ENCODE data around the gene GPRC5D.

The GPRC5D gene

GRCh38 chr12:12912711-12913110 lies 39.3 kb downstream of the GPRC5D start:
- Mint-ChIP-seq H3K27ac (no peak overlapping the region), H3K4me1 (ENCODE audit: low read depth) (peaks cover 25% of the 10 kb centered on the region), H3K4me3 (no peak overlapping the region), H3K27me3 (peaks cover 6% of the 10 kb centered on the region), H3K9me3 (ENCODE audit: low read depth) (no peaks in the 10 kb centered on the region), H3K36me3 (no peaks in the 10 kb centered on the region)

DNA sequence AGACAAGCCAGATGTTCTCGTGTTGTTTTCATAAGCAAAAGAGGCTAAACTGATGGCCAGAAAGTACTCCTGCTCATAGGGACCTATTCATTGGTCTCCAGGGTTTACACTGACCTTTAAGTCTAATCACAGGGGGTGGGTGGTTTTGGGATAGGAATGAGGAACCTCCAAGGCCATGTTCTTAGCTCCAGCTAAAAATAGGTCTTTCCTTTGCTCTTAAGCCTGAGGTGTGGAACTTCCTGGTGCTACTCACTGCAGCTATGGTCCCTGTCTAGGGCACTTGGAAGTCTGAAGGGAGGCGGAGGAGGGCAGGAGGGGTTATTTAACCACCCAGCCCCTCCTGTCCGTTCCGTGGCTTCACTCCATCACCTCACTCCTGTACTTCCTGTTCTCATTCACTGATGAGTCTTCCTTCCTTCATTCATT lies 42.0 kb downstream of the GPRC5D start:
- no peaks in the 10 kb centered on the region for H3K9me3 Mint-ChIP-seq (ENCODE audit: low read depth)
- no peaks in the 10 kb centered on the region for H3K27me3 Mint-ChIP-seq
- peaks cover 17% of the 10 kb centered on the region for H3K4me1 Mint-ChIP-seq (ENCODE audit: low read depth)
- H3K36me3 Mint-ChIP-seq = no peaks in the 10 kb centered on the region
- peak overlapping the region; percentile 10 for H3K27ac Mint-ChIP-seq
- no peak overlapping the region for H3K4me3 Mint-ChIP-seq

DNA sequence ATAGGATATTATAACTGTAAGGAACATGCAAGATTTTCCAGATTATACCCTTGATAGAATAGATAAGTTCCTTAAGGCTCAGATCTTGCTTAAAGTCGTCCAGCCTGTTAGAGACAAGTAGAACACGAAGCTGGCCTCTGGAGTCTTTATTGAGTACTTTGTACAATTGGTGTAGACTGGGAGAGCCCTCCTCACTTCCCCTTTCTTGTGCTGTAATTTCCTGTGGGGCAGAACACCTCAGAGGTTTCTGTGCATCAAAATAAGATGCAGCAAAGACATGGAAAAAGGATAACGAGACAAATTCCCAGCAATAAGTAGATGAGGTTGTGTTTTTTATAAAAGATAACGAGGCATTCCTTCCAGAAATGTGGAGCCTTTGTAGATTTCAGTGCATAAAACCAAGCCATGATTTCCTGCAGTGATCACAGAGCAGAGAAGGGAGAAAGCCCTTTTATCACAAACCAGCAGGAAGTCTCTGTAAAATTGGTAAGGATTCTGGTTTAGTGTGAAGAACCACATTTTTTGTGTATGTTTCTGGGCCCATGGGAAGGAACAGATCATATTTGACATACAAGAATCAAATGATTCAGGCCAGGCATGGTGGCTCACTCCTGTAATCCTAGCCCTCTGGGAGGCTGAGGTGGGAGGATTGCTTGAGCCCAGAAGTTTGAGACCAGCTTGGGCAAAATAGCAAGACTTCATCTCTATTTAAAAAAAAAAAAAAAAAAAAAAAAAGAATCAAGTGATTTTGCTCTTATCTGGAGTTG lies 42.6 kb downstream of the GPRC5D start:
- Mint-ChIP-seq H3K9me3 (ENCODE audit: low read depth) (no peaks in the 10 kb centered on the region), H3K27ac (no peak overlapping the region), H3K36me3 (no peaks in the 10 kb centered on the region), H3K4me3 (no peak overlapping the region), H3K4me1 (ENCODE audit: low read depth) (peaks cover 17% of the 10 kb centered on the region), H3K27me3 (peaks cover under 1% of the 10 kb centered on the region)

- Mint-ChIP-seq H3K27me3 (peaks cover 3% of the 10 kb centered on the region), H3K27ac (no peak overlapping the region), H3K4me3 (no peak overlapping the region), H3K9me3 (ENCODE audit: low read depth) (no peaks in the 10 kb centered on the region), H3K36me3 (no peaks in the 10 kb centered on the region), H3K4me1 (ENCODE audit: low read depth) (peaks cover 19% of the 10 kb centered on the region)
Measured at GRCh38 chr12:12908711-12909110, 43.3 kb downstream of the GPRC5D start.

DNA sequence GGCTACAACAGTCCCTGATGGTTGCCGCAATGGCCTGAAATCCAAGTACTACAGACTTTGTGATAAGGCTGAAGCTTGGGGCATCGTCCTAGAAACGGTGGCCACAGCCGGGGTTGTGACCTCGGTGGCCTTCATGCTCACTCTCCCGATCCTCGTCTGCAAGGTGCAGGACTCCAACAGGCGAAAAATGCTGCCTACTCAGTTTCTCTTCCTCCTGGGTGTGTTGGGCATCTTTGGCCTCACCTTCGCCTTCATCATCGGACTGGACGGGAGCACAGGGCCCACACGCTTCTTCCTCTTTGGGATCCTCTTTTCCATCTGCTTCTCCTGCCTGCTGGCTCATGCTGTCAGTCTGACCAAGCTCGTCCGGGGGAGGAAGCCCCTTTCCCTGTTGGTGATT lies 43.7 kb downstream of the GPRC5D start:
- Mint-ChIP-seq H3K9me3 (ENCODE audit: low read depth) (no peaks in the 10 kb centered on the region), H3K36me3 (no peaks in the 10 kb centered on the region), H3K4me1 (ENCODE audit: low read depth) (peaks cover 19% of the 10 kb centered on the region), H3K4me3 (no peak overlapping the region), H3K27me3 (peaks cover 3% of the 10 kb centered on the region), H3K27ac (no peak overlapping the region)

- Mint-ChIP-seq H3K4me1 (ENCODE audit: low read depth) (peaks cover 19% of the 10 kb centered on the region), H3K27ac (no peak overlapping the region), H3K36me3 (no peaks in the 10 kb centered on the region), H3K27me3 (peaks cover 3% of the 10 kb centered on the region), H3K4me3 (no peak overlapping the region), H3K9me3 (ENCODE audit: low read depth) (no peaks in the 10 kb centered on the region)
Measured at GRCh38 chr12:12907552-12907951, 44.4 kb downstream of the GPRC5D start.

DNA sequence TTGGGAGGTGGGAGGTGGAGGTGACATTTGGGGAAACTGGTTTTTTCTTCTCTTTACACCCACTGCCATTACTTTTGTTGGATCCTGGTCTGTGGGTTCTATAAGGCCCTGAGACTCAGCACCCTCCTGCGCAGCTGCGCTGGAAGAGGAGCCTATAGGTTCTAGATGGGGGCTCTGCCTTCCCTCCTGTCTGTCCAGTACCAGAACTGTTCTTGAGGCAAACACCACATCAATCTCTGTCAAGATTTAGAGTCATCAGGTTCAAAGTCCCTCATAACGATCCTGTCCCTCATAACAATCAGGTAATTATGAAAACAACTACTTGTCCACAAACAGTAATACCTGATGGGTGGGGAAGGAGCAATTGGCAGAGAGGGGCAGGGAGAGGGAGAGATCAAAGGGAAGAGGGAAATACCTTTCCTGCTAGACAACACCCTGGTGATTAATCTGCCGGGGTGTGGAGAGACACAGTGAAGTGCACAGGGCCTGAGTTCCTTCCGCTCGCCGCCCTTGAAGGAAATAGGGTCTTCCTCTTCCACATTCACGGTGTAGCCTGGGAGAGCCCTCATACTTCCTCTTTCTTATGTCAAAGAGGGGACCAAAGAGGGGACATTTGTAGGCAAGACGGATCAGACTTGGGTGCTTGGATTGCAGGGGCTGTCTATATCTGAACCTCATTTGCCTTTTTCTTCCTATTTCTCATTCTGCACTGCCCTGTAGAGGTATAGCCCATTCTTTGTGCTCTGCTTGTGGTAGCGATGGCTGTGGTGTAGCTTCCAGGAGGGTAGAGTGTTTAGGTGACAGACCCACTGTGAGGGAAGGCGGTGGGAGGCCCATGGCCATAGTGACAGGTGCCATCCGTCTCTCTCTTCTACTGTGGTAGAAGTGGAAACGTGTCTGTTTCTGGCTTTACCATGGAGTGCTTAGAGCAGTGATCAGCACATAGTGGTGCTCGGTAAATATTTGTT lies 48.0 kb downstream of the GPRC5D start:
- Mint-ChIP-seq H3K27me3 (peaks cover 4% of the 10 kb centered on the region), H3K4me1 (ENCODE audit: low read depth) (peaks cover 8% of the 10 kb centered on the region), H3K9me3 (ENCODE audit: low read depth) (no peaks in the 10 kb centered on the region), H3K27ac (no peak overlapping the region), H3K4me3 (no peak overlapping the region), H3K36me3 (no peaks in the 10 kb centered on the region)

- Mint-ChIP-seq H3K27ac (no peak overlapping the region), H3K4me1 (ENCODE audit: low read depth) (peaks cover 8% of the 10 kb centered on the region), H3K36me3 (no peaks in the 10 kb centered on the region), H3K4me3 (no peak overlapping the region), H3K9me3 (ENCODE audit: low read depth) (no peaks in the 10 kb centered on the region), H3K27me3 (peaks cover 6% of the 10 kb centered on the region)
Measured at GRCh38 chr12:12902036-12902435, 49.9 kb downstream of the GPRC5D start.

- H3K27ac Mint-ChIP-seq = no peak overlapping the region
- H3K9me3 Mint-ChIP-seq (ENCODE audit: low read depth) = no peaks in the 10 kb centered on the region
- H3K36me3 Mint-ChIP-seq = no peaks in the 10 kb centered on the region
- peaks cover 8% of the 10 kb centered on the region for H3K4me1 Mint-ChIP-seq (ENCODE audit: low read depth)
- peaks cover 6% of the 10 kb centered on the region for H3K27me3 Mint-ChIP-seq
- H3K4me3 Mint-ChIP-seq = no peak overlapping the region
Measured at GRCh38 chr12:12901158-12901791, 50.7 kb downstream of the GPRC5D start.

DNA sequence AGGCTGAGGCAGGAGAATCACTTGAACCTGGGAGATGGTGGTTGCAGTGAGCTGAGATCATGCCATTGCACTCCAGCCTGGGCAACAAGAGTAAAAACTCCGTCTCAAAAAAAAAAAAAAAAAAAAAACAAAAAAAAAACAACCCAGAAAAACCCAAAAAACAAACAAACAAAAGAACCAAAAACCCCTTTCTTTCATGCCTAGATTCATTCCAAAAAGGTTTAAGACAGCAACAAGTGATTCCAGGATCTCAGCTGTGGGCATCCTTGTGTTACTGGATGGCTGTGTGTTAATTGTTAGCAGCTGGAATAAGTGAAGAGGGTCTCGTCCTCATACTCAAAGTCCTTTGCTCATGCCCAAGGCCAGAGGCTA lies 51.2 kb downstream of the GPRC5D start:
- H3K4me3 Mint-ChIP-seq = no peak overlapping the region
- H3K4me1 Mint-ChIP-seq (ENCODE audit: low read depth) = peaks cover 8% of the 10 kb centered on the region
- peaks cover 8% of the 10 kb centered on the region for H3K27me3 Mint-ChIP-seq
- H3K27ac Mint-ChIP-seq = no peak overlapping the region
- H3K9me3 Mint-ChIP-seq (ENCODE audit: low read depth) = no peaks in the 10 kb centered on the region
- no peaks in the 10 kb centered on the region for H3K36me3 Mint-ChIP-seq

DNA sequence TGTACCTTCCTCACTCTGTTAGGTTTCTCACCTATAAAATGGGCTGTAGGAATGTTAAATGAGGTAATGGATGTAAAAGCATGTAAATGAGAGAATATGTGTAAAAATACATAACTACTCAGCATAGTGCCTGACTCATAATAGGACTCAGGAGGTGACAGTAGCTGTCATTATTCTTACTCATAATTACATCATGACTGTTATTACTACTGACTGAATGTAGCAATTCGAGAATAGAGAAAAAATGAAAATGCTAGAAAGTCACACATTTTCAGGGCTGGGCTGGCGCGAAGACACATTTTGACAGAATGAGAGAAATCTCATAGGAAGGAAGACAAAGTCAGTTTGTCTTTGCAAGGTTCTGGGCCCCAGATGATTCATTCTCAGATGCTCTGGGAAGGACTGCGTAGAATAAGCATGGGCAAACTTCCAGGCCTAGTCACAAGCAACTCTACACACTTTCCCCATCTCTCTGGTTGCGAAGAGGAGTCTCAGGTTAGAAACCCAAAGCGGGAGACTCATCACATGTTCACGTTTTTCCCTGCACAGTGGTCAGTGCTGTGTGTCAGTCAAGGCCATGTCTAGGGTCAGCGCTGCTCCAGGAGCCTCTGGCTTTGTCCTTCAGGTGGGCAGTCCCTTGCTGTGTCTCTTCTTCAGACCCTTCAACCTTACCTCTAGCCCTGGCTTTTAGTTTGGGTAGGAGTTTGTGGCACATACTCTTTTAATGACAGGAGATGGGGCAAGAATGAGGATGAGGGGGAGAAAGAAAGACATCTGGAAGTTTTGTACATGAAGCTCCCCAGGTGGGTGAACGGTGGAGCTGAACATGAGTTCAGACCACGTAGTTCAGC lies 52.2 kb downstream of the GPRC5D start:
- H3K27ac Mint-ChIP-seq = peak overlapping the region; percentile 70
- H3K27me3 Mint-ChIP-seq = peaks cover 11% of the 10 kb centered on the region
- peaks cover 3% of the 10 kb centered on the region for H3K36me3 Mint-ChIP-seq
- H3K4me1 Mint-ChIP-seq (ENCODE audit: low read depth) = peaks cover 8% of the 10 kb centered on the region
- H3K9me3 Mint-ChIP-seq (ENCODE audit: low read depth) = no peaks in the 10 kb centered on the region
- no peak overlapping the region for H3K4me3 Mint-ChIP-seq

DNA sequence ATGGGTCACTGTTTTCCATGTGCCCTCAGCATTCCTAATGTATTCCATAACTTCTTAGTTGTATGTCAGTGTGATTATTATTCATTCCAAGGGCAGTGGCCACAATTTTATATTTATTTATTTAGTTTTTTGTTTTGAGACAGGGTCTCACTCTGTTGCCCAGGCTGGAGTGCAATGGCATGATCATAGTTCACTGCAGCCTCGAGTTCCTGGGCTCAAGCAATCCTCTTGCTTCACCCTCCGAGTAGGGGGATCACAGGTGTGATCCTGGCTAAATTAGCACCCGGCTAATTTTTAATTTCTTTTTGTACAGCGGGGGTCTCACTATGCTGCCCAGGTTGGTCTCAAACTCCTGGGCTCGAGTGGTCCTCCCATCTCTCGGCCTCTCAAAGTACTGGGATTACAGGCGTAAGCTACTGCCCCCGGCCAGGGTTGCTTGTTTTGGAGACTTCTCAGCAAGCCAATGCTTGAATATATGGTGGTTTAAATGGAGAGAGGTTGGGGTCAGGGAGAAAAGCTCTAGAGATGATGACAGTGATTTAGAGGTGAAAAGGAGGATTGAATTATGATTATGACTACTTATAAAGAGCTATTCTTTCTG lies 53.0 kb downstream of the GPRC5D start:
- Mint-ChIP-seq H3K36me3 (peaks cover 3% of the 10 kb centered on the region), H3K27me3 (peaks cover 9% of the 10 kb centered on the region), H3K4me1 (ENCODE audit: low read depth) (peaks cover 8% of the 10 kb centered on the region), H3K9me3 (ENCODE audit: low read depth) (no peaks in the 10 kb centered on the region), H3K4me3 (no peak overlapping the region), H3K27ac (peak overlapping the region; percentile 28)

- H3K4me3 Mint-ChIP-seq = no peak overlapping the region
Measured at GRCh38 chr12:12898136-12898717, 53.7 kb downstream of the GPRC5D start.

DNA sequence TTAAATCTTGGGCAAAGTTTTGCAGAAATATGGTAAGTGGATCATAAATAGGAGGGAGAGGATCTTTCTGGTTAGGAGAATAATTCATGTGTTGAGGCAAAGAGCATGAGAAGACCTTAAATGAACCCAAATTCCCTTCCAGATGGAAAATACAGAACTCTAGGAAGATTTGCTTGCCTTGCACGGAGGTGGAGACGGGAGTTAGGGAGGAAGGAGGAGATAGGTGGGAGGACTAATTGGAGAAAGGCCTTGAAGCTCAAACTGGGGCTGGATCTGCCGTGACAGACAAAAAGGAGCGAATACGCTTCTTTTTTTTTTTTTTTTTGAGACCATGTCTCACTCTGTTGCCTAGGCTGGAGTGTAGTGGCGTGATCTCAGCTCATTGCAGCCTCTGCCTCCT lies 54.7 kb downstream of the GPRC5D start:
- H3K36me3 Mint-ChIP-seq = peaks cover 3% of the 10 kb centered on the region
- H3K27me3 Mint-ChIP-seq = peaks cover 11% of the 10 kb centered on the region
- H3K4me1 Mint-ChIP-seq (ENCODE audit: low read depth) = peaks cover 6% of the 10 kb centered on the region
- no peak overlapping the region for H3K4me3 Mint-ChIP-seq
- H3K9me3 Mint-ChIP-seq (ENCODE audit: low read depth) = no peaks in the 10 kb centered on the region
- no peak overlapping the region for H3K27ac Mint-ChIP-seq

More at GRCh38 chr12:12898136-12898717, 53.7 kb downstream of the GPRC5D start:
- H3K27ac Mint-ChIP-seq = no peak overlapping the region
- H3K9me3 Mint-ChIP-seq (ENCODE audit: low read depth) = no peaks in the 10 kb centered on the region
- peaks cover 3% of the 10 kb centered on the region for H3K36me3 Mint-ChIP-seq
- H3K27me3 Mint-ChIP-seq = peaks cover 9% of the 10 kb centered on the region
- H3K4me1 Mint-ChIP-seq (ENCODE audit: low read depth) = peaks cover 6% of the 10 kb centered on the region
